Nucleus accumbens (tissue), 56 donors: ENCODE measurements around the gene EBNA1BP2.
"Not testable (repeated sequence)": the region's sequence is repeated elsewhere in the genome, so short reads cannot be mapped to it uniquely, and the experiment has no call there.

Experiments used
- DNase-seq, 56 donors: peaks; one replicate each; lab custom pipeline; 2025; lab: John Stamatoyannopoulos, UW

The EBNA1BP2 gene

DNA sequence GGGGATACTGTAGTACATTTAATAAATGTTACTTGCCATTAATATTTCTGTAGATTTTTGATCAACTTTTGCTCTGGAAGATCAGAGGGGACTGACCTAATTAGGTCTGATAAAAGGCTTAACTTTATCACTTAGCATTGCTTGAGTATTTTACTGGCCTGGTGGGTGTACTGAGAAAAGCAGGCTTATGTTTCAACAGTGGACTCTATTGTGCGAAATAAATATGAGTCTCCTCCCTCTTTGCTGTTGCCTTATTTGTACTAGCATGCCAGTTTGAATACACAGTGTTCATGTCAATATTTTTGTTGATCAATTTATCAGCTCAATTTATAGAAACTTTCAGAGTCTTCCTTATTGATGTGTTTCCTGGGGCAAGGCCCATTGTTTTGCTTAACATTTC is 49.1 kb downstream of the EBNA1BP2 start:
- no peak for DNase-seq

DNA sequence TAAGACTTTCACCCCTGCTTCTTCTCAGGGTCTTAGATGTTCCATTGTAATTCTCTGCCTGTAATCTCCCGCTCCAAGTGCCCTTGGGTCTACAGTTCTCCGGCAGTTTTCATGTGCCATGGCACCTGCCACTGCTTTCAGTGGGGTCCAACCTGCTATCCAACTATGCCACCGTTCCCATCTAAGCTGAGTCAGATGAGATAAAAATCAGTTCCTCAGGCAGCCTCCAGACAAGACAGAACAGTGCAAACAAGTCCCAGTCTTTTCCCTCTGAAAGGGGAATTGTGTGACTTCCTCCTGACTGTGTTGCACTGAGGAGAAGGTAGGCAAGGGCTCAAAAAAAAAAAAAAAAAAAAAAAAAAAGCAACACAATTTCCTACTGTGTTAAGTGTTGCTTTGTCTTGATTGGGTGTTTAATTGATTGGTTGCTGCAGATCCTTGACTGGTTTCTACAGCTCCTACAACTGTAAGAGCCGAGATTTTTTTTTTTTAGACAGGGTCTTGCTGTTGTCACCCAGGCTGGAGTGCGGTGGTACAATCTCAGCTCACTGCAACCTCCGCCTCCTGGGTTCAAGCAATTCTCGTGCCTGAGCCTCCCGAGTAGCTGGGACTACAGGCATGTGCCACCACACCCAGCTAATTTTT is 50.7 kb downstream of the EBNA1BP2 start:
- no peak for DNase-seq

- not testable (repeated sequence) for DNase-seq
These were observed 52.0 kb downstream of the EBNA1BP2 start for GRCh38 chr1:43119928-43120586.
